GM19468 (cell line): ENCODE results near the gene ZMPSTE24.
A peak's percentile ranks its signal among the peaks of the same experiment; 100 is the strongest.
"Not testable (repeated sequence)": the region's sequence is repeated elsewhere in the genome, so short reads cannot be mapped to it uniquely, and the experiment has no call there.

Experiments used
- ATAC-seq: cut with Tn5 transposase; IDR thresholded peaks from one replicate; pipeline ENCODE4 v1.9.1; 2021; ENCODE audit warnings: mild to moderate bottlenecking, moderate library complexity, moderate number of reproducible peaks; ENCODE audit not compliant: unreplicated experiment; ENCODE audit errors: extremely low read depth

ZMPSTE24 gene

DNA sequence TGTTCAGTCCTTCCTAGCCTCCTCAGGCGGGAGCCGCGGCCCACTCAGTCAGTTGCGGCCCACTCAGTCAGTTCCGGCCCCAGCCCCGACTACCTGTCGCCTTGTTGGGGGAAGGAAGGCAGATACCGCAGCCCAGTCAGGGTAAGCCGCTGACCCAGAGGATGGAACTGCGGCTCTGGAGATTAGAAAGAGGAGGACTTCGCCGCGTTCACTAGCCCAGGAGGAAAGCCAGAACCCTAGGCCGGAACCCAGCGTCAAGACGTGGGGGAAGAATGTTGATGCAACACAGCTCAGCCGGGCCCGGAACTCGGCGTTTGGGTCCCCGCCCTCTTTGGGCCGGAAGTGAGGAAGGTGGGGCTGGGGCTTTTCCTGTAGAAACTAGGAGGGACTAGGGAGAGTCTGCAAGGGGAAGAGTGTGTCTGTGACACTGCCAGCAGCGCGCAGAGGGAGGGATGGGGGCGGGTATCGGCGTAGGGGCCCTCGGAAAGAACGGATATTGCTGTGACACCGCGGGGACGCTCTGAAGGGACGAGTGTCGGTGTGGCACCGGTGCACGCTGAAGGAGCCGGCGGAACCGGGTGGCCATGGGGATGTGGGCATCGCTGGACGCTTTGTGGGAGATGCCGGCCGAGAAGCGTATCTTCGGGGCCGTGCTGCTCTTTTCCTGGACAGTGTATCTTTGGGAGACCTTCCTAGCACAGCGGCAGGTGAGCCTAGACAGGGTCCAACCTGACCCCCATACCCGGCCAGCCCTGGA is at the start of gene ZMPSTE24:
Gene ZMPSTE24, plus strand, starts transcription at position 549 of the 757 bp plus-strand sequence. Its CDS starts 36 bp downstream, at position 585.
- peak; percentile 56 for ATAC-seq

DNA sequence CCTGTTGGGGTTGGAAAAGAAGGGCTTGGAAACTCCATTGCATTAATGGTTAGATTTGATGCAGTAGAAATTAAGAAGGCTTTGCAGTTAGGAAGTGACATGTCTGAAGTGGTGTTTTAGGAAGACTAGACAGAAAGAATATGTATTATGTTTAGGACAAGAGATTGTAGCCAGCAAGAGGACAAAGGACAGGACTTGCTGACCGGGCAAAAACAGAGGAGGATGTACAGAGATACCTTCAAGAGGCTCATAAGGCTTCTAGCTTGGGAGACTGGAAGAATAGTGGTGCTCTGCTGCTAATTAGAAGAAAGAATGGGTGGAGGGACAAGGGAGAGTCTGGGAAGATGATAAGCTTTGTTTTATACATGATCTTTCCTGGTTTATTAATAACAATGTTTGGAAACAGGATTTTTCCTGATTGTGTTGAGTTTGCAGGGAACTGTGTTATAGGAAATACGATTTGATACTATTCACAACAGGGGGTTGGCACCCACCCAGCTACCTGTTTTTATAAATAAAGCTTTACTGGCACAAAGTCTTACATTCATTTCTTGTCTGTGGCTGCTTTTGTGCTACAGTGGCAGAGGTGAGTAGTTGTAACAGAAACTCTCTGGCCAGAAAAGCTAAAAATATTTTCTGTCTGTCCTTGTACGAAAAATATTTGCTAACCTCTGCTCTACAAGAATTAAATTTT is 47.4 kb upstream of the ZMPSTE24 start:
- no peak for ATAC-seq

- no peak for ATAC-seq
These were observed 39.7 kb upstream of the ZMPSTE24 start for GRCh38 chr1:40218333-40218732.

GRCh38 chr1:40221471-40221905 is 36.5 kb upstream of the ZMPSTE24 start:
- not testable (repeated sequence) for ATAC-seq

DNA sequence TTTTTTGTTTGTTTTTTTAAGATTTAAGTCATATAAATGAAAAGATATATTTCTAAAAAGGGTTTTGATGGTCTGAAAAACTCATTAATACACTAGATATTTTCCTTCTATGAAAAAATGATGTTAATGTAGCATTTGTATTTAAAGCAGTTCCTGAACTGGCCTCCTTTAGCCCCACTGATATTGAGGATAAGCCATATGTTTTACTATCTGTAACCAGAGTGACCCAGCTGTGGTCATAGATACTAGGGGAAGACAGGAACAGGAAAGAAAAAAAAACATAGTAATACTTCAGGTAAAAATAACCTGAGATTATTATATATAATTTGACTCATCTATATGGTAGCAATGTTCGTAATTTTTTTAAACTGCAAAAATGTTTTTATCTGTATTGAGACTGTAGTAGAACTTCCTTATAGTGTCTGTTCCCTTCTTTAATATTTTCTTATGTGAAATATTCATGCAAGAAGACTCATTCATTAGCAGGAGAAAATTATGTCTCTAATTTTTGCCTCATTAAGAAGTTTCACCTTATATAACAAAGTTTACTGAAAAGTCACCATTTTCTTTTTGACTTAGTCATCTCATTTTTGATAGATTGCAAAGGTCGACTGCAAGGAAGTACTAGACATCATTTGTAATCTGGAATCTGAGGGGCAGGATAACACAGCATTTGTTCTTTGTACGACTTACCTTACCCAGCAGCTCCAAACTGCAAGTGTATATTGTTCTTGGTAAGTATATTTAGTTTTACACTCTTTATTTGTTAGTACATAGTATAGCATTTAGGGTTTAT is 35.9 kb upstream of the ZMPSTE24 start:
- ATAC-seq, result no peak

- ATAC-seq, result no peak
These were observed 34.0 kb upstream of the ZMPSTE24 start for GRCh38 chr1:40224040-40224439.

GRCh38 chr1:40226192-40226591 is 31.8 kb upstream of the ZMPSTE24 start:
- no peak for ATAC-seq

- peak; percentile 79 for ATAC-seq
These were observed 25.6 kb upstream of the ZMPSTE24 start for GRCh38 chr1:40232444-40232843.

DNA sequence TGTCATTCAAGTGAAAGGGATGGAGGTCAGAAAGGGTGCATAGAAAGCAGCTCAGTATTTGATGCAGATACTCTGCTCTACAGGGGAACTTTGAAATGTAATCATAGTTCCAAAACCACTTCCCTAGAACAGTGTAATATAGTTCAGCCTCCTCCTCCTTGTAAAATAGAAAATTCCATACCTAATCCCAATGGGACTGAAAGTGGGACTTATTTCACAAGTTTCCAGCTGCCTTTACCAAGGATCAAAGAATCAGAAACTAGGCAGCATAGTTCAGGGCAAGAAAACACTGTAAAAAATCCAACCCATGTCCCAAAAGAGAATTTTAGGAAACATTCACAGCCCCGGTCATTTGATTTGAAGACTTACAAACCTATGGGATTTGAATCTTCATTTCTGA is 18.4 kb upstream of the ZMPSTE24 start:
- ATAC-seq, result no peak

DNA sequence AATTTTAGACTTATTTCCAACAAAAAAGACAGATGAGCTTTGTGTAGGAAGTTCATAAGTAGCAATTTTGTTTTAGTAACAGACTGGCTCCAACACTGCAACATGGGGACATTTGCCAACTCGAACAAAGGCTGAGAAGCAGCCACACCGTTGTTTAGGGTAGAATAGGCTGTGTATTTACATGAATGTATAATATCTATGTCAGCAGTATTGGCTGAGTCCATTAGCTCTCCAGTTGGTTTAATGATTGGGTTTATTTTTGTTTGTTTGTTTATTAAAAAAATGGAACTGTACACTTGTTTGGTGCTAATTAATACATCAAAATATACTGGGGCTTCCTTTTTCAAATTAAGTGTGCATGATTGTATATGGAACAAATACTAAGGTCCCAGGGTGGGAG is 17.6 kb upstream of the ZMPSTE24 start:
- no peak for ATAC-seq

DNA sequence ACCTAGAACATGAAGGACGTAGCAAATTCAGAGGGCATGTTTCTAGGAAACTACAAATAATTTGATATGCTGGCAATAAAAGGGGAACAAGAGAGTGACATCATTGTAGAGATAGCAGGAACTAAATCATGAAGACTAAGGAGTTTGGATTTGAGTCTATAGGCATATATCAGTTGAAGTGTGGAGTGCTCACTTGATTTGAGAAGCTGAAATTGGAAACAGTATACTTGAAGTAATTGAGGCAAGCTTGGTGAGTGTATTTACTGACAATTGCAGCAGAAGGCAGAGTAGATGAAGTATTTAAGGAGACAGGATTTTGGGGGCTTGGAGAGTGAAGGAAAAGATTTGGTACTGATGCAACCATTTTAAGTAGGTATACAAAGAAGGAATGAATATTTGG is 16.7 kb upstream of the ZMPSTE24 start:
- no peak for ATAC-seq

GRCh38 chr1:40243351-40243750 is 14.7 kb upstream of the ZMPSTE24 start:
- ATAC-seq, result no peak

- ATAC-seq, result no peak
These were observed 13.8 kb upstream of the ZMPSTE24 start for GRCh38 chr1:40244138-40244744.

GRCh38 chr1:40245686-40246085 is 12.3 kb upstream of the ZMPSTE24 start:
- ATAC-seq, result no peak

DNA sequence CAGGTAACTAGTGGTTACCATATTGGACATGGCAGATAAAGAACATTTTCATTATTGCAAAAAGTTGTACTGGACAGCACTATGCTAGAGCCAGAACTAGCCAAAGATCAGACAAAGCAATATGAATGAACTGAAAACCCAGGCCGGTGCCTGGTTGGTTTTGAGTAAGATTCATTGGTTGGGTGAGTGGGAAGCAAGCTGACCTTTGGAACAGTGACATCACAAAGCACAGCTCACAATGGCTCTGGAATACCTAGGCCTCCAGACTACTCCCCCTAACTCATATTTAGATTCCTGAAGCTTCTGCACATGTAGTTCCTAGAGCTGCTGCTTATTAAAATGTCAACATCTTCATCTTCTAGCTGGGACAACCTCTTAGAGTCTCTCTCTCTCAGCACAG is 10.4 kb upstream of the ZMPSTE24 start, which contains the start of gene TMCO2:
Gene TMCO2, plus strand, starts transcription at position 283 of the 400 bp plus-strand sequence. Its CDS starts 57 bp downstream, at position 340.
- no peak for ATAC-seq

DNA sequence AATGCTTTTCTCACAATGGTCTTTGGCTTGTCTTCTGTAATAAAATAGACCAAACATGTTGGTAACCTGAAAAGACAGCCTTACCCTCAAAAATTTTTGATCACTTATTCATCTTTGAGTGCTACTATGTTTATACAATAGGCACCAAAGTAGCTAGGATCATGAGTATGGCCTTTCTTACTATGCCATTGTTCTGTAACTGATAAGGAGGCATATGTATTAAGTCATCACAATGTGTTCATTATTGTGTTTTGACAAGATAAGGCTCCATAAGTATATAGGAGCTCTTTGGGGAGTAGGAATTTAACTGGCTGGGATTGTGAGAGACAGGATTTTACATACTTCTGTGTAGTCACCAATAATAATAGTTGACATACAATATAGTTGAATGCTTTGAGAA is 9.6 kb upstream of the ZMPSTE24 start:
- no peak for ATAC-seq

GRCh38 chr1:40251456-40251855 is 6.6 kb upstream of the ZMPSTE24 start:
- ATAC-seq, result no peak

GRCh38 chr1:40252601-40253000 is 5.4 kb upstream of the ZMPSTE24 start:
- no peak for ATAC-seq

- no peak for ATAC-seq
These were observed 2.8 kb upstream of the ZMPSTE24 start for GRCh38 chr1:40255231-40255630.

- ATAC-seq, result no peak
These were observed 1.5 kb upstream of the ZMPSTE24 start for GRCh38 chr1:40256401-40257084.
